Small intestine (tissue), 7 donors: ENCODE data around the gene TUBB2B. TPM values are rescaled to one million over a fixed set of nuclear protein-coding genes. Genes with fewer than 3 reads are reported as not detected.

Experiments
- DNase-seq, 2 donors: peaks; one replicate each; pipeline versions ENCODE4 v3.0.0 to v3.0.0-alpha.2; 2013
- FAIRE-seq: peaks from 2 replicates; lab custom pipeline; 2012; peaks lifted over from hg19 to GRCh38; lab: Jason Lieb, UNC
- H3K27ac ChIP-seq, 3 donors: one replicate each; pipeline ENCODE4 v1.5.1; 2013; ENCODE audit warnings: low read length in 2 of 3, mild to moderate bottlenecking in 2 of 3, control low read depth in 1 of 3, inconsistent platforms in 1 of 3, low read depth in 1 of 3, moderate library complexity in 1 of 3
- H3K27me3 ChIP-seq, 3 donors: one replicate each; pipeline ENCODE4 v1.6.1; 2013; ENCODE audit warnings: low read length in 3 of 3, inconsistent platforms in 1 of 3; ENCODE audit not compliant: control insufficient read depth in 3 of 3, insufficient read depth in 3 of 3
- H3K36me3 ChIP-seq, 3 donors: one replicate each; pipeline ENCODE4 v1.6.1; 2013; ENCODE audit warnings: low read length in 3 of 3, inconsistent platforms in 1 of 3, low read depth in 1 of 3, mild to moderate bottlenecking in 1 of 3, moderate library complexity in 1 of 3; ENCODE audit not compliant: control insufficient read depth in 3 of 3, insufficient read depth in 2 of 3
- H3K4me1 ChIP-seq, 3 donors: one replicate each; pipeline ENCODE4 v1.6.1; 2013; ENCODE audit warnings: low read length in 2 of 3, inconsistent platforms in 1 of 3, low read depth in 1 of 3, mild to moderate bottlenecking in 1 of 3, moderate library complexity in 1 of 3; ENCODE audit not compliant: control insufficient read depth in 3 of 3, insufficient read depth in 2 of 3
- H3K4me3 ChIP-seq, 3 donors: one replicate each; pipeline ENCODE4 v1.5.1; 2013; ENCODE audit warnings: low read length in 3 of 3, control low read depth in 1 of 3, inconsistent platforms in 1 of 3, low read depth in 1 of 3, mild to moderate bottlenecking in 1 of 3, moderate library complexity in 1 of 3
- H3K9me3 ChIP-seq, 2 donors: one replicate each; pipeline ENCODE4 v1.6.1; 2013; ENCODE audit warnings: low read depth in 1 of 2, low read length in 1 of 2; ENCODE audit not compliant: control insufficient read depth in 2 of 2, insufficient read depth in 1 of 2
- WGBS, 3 donors: extraction: QIAGEN DNeasy Blood & Tissue Kit; methylation state at CpG; one replicate each; pipeline ENCODE4 v1.1.7; 2013; 5-methylcytosine and 5-hydroxymethylcytosine counted together
- polyA plus RNA-seq, 4 donors: library from polyadenylated mRNA; stranded (reverse) in 3 of 4; unstranded in 1 of 4; fragments of 200-250 nt in 3 of 4; fragments of 120-200 nt in 1 of 4; gene quantifications; one replicate each; pipeline versions ENCODE4 v1.2.1 to v1.2.3, GENCODE V29; 2013
- donor health status: healthy with polysubstance abuse.
- donor health status: control.
- donor health status: control.
- donor health status: Bipolar disorder and iron deficiency.
- donor health status: healthy.

TUBB2B gene
- polyA plus RNA-seq, 4 donors, result 3.4 to 23.1 (median 6.4) TPM

DNA sequence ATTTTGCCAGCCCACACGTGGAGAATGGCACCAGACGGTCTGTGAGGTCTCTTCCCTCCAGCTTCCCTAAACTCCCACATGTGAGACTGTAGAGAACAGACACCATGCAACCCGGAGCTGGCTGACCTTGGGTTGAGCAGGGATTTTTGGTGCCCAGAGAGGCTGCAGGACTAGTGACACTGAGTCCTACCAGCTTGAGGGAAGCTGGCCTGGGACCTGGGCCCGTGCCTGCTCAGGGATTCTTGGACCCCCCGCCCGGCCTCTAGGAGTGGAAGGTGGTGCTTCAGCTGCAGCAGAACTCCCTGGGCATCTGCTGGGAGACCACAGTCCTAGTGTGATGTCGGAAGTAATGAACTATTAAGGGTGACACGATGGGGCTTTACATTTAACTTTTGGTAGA, 34.5 kb upstream of the TUBB2B start:
- Histone ChIP-seq H3K4me1 (peaks cover 7 to 19% (median 10%) of the 10 kb centered on the region in 3 donors), H3K36me3 (peaks cover 0 to 49% (median 4%) of the 10 kb centered on the region in 3 donors), H3K9me3 (no peaks in the 10 kb centered on the region), H3K27ac (no peak overlapping the region), H3K27me3 (no peaks in the 10 kb centered on the region), H3K4me3 (no peak overlapping the region)
- no peak for FAIRE-seq
- 51 to 69% (median 66%) methylated on average over 8 of the region's 8 CpGs for WGBS, 3 donors
- no peak for DNase-seq

DNA sequence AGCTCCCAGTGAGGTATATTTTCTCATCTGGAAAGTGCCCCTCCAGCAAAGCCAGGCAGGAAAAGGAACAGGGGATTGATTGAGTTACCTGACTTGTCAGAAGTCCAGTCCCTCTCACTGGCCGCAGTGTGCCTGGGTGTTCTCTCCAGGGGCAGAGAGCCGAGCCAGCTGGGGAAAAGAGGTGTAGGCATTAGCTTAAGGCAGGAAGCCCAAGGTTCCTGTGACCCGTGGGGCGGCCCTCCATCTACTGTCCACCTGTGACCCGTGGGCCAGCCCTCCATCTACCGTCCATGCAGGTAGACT, 34.0 kb upstream of the TUBB2B start:
- Histone ChIP-seq H3K4me1 (peaks cover 7 to 19% (median 10%) of the 10 kb centered on the region in 3 donors), H3K4me3 (no peak overlapping the region), H3K36me3 (peaks cover 0 to 49% (median 4%) of the 10 kb centered on the region in 3 donors), H3K27ac (no peak overlapping the region), H3K27me3 (no peaks in the 10 kb centered on the region), H3K9me3 (no peaks in the 10 kb centered on the region)
- no peak for FAIRE-seq
- 44 to 83% (median 60%) methylated on average over 5 to 6 of the region's 6 CpGs for WGBS, 3 donors
- no peak for DNase-seq

DNA sequence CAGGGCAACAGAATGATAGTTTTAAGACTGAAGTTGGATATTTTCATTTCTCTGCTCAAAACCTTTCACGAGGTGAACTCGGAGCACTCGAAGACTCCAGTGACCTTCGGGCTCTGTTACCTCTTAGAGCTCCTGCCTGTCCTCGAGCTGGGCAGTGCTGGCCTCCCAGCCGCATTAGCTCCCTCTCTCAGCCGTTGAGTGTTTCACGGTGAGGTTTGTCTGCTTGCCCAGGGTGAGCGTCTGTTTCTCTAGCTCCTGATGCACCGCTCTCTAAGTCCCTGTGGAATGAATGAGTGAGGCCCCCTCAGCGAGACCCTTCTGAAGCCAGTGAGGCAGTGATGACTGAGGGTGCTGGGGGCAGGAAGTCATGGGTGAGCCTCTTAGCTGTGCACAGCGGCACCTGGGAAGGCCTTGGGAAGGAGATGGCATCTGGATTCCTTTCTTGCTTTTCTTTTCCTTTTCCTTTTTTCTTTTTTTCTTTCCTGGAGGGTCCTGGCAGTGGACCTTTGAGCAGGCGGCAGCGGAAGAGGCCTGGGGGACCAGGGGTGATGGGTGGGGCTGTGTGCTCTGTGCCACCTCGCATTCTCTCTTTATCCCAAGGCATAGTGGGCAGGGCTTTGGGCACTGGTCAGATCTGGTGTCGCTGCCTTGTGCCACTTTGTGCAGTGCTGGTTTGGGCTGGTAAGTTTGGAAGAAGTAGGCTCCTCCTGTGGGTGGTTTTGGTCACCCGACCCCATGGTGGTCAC, 33.5 kb upstream of the TUBB2B start:
- FAIRE-seq (no peak), DNase-seq (peak in 1 of 2 donors; percentile 32)
- Histone ChIP-seq H3K4me1 (peaks cover 7 to 19% (median 10%) of the 10 kb centered on the region in 3 donors), H3K27ac (peak overlapping the region in 1 of 3 donors; percentile 17), H3K4me3 (peak overlapping the region in 1 of 3 donors; percentile 29), H3K36me3 (peaks cover 0 to 44% (median 4%) of the 10 kb centered on the region in 3 donors), H3K9me3 (no peaks in the 10 kb centered on the region), H3K27me3 (no peaks in the 10 kb centered on the region)
- WGBS, 3 donors, result 37 to 61% (median 49%) methylated on average over 17 of the region's 17 CpGs

DNA sequence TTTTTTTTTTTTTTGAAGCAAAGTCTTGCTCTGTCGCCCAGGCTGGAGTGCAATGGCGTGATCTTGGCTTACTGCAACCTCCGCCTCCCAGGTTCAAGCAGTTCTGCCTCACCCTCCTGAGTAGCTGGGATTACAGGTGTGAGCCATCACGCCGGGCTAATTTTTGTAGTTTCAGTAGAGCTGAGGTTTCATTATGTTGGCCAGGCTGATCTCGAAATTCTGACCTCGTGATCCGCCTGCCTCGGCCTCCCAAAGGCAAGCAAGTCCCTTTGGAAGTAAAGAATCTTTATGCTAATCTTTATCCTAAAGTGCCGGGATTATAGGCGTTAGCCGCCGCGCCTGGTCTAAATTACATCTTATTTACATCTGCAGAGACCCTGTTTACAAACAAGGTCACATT, 32.8 kb upstream of the TUBB2B start:
- no peak for FAIRE-seq
- Histone ChIP-seq H3K36me3 (peaks cover 0 to 38% (median 2%) of the 10 kb centered on the region in 3 donors), H3K27ac (peak overlapping the region in 1 of 3 donors; percentile 17), H3K9me3 (no peaks in the 10 kb centered on the region), H3K4me1 (peaks cover 7 to 19% (median 10%) of the 10 kb centered on the region in 3 donors), H3K27me3 (no peaks in the 10 kb centered on the region), H3K4me3 (peak overlapping the region in 1 of 3 donors; percentile 29)
- 32 to 68% (median 51%) methylated on average over 14 of the region's 14 CpGs for WGBS, 3 donors
- no peak for DNase-seq

DNA sequence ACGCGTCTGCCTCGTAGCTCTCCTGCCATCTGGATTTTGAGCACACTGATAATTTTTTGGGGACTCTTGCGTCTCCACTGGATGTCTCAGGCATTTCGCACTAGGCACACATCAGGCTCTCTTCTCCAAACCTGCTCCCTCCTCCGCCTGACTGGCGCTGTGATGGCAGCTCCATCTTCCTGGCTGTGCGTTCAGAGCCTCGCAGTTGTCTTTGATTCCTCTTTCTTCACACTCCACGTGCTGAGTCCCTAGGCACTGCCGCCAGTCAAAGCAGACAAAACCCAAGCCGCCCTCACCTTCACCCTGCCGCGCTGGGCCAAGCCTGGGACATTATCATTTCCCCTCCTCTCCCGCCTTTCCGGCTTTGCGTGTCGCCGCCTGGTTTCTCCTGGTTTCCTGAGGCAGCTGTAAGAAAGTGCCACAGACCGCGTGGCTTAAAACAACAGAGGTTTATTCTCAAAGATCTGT, 32.1 kb upstream of the TUBB2B start:
- Histone ChIP-seq H3K4me3 (peak overlapping the region; percentile 76 to 93 (median 86)), H3K4me1 (peaks cover 7 to 19% (median 10%) of the 10 kb centered on the region in 3 donors), H3K27ac (peak overlapping the region; percentile 20 to 76 (median 43)), H3K9me3 (no peaks in the 10 kb centered on the region), H3K27me3 (no peaks in the 10 kb centered on the region), H3K36me3 (peaks cover 0 to 32% (median 0%) of the 10 kb centered on the region in 3 donors)
- 1% methylated on average over 21 of the region's 21 CpGs for WGBS, 3 donors
- no peak for FAIRE-seq
- DNase-seq, result peak; percentile 59 to 63

DNA sequence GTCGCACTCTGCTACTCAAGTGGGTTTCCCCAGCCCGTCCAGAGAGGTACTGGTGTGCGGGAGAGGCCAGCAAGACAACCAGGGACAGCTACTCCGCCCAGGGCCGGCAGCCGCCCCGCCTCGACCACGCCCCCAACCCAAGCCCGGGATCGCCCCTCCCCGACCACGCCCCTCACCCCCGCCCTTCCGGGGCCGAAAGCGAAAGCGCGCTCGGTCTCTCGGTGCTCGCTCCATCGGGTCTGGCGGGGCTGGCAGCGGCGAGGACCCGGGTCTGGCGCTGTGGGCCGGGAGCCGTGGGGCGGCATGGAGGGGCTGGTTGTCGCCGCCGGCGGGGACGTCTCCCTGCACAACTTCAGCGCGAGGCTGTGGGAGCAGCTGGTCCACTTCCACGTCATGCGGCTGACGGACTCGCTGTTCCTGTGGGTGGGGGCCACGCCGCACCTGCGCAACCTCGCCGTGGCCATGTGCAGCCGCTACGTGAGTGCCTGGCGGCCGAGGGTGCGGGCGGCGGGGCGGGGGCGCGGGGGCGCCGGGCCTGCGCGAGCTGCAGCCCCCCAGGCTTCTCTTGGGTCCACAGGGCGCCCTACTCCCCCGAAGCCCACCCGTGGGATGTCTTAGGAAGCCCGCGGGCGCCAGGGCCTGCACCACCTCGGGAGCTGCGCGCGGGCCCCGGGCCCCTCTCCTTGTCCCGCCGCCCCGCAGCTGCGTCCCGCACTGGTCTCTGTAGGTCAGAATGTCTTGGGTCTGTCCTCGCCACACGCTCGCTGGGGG, 31.5 kb upstream of the TUBB2B start, which contains the start of gene PSMG4:
Gene PSMG4 (plus strand): TSS at position 228 of the 771 bp plus-strand sequence. CDS start 76 bp downstream, at position 304.
- Histone ChIP-seq H3K4me1 (peaks cover 7 to 19% (median 10%) of the 10 kb centered on the region in 3 donors), H3K4me3 (peak within 1 kb of the TSS; percentile 76 to 93 (median 86)), H3K27ac (peak within 1 kb of the TSS; percentile 20 to 76 (median 44)), H3K36me3 (peaks cover 0 to 26% (median 0%) of the 10 kb centered on the region in 3 donors), H3K27me3 (no peaks in the 10 kb centered on the region), H3K9me3 (no peaks in the 10 kb centered on the region)
- WGBS, 3 donors, result 0 to 1% (median 0%) methylated on average over 53 to 80 of the region's 80 CpGs
- FAIRE-seq, result no peak
- DNase-seq, result peak; percentile 91 to 95

DNA sequence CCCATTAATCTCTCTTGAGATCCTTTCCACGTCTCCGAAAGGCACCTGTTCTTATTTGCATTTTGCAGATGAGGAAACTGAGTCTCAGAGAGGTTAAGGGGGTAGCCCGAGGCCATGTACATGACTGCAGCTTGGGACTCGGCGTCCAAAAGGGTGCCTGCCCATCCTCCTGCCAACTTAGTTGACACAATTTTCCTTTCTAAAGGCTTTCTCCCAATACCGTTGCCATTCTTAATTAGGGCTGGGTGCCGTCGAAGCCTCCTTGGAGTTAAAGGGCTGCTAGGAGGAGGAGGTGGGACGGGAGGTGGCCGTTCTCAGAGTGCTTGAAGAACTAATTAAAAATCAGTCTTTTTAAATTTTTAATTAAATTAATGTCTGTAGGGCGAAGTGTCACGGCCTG, 30.7 kb upstream of the TUBB2B start:
- Histone ChIP-seq H3K36me3 (peaks cover 0 to 19% (median 0%) of the 10 kb centered on the region in 3 donors), H3K9me3 (no peaks in the 10 kb centered on the region), H3K27me3 (no peaks in the 10 kb centered on the region), H3K4me1 (peaks cover 7 to 13% (median 10%) of the 10 kb centered on the region in 3 donors), H3K27ac (no peak overlapping the region), H3K4me3 (peak overlapping the region in 2 of 3 donors; percentile 55 to 93)
- 37 to 54% (median 43%) methylated on average over 12 of the region's 12 CpGs for WGBS, 3 donors
- DNase-seq (no peak), FAIRE-seq (no peak)

DNA sequence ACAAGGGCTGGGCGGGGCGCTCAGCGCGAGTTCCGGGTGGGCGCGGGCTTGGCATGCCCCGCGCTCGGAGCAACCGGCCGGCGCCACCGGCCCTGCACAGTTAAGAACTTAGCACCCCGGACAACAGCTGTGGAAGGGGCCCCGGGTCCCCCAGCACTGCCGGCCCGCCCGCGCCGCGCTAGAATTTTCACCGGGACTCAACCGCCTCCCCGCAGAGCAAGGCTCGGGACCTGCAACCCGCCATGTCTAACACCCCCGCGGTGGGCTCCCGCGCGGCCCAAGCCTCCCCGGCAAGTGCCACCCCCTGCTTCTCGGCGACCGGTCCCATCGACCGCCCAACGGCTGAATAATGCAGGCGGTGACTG, 26.1 kb upstream of the TUBB2B start:
- FAIRE-seq (no peak), DNase-seq (no peak)
- no peaks in the 10 kb centered on the region for H3K36me3 ChIP-seq
- no peak overlapping the region for H3K4me3 ChIP-seq
- H3K4me1 ChIP-seq, result peaks cover 0 to 8% (median 2%) of the 10 kb centered on the region in 3 donors
- H3K9me3 ChIP-seq, result no peaks in the 10 kb centered on the region
- H3K27ac ChIP-seq, result no peak overlapping the region
- no peaks in the 10 kb centered on the region for H3K27me3 ChIP-seq
- 96 to 98% (median 97%) methylated on average over 34 to 40 of the region's 40 CpGs for WGBS, 3 donors
